ELR (cell line): ENCODE measurements around the gene APOL5.

Experiments
- DNase-seq: peaks from one replicate; pipeline ENCODE4 v3.0.0-alpha.2; 2015; ENCODE audit warnings: low read depth

APOL5 gene

DNA sequence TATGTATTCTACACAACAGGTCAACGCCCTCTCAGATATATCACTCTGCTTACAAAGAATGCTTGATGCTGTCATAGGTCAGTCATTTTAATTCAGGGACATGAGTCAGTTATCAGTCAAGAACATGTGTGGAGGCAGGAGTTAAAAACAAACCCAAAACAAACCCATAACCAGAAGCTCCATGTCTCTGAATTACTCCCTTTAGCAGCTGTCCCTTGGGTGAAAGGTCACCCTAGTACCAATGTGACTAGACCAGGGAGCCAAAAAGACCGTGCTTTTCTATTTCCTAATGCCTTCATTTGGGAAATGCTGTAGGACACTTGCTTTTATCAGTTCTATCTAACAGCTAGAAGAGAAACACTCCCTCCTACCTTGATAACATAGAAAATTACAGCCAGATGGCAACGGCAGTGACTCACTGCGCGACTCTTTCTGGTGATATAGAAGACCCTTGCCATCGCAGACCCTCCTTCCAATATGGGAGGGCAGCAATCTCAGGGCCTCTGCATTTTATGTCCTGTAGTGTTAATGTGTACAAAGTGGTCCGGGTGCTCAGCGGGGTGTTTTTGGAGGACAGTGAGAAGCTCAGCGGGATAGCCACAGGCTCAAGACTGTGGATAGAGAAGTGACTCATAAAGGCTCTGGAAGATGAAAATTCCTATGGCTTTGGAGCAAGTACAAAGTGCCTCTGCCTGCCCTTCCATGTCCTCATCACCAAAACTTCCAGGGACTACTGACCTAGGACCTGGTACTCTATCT lies 24.8 kb downstream of the APOL5 start:
- DNase-seq, result peak; percentile 88

DNA sequence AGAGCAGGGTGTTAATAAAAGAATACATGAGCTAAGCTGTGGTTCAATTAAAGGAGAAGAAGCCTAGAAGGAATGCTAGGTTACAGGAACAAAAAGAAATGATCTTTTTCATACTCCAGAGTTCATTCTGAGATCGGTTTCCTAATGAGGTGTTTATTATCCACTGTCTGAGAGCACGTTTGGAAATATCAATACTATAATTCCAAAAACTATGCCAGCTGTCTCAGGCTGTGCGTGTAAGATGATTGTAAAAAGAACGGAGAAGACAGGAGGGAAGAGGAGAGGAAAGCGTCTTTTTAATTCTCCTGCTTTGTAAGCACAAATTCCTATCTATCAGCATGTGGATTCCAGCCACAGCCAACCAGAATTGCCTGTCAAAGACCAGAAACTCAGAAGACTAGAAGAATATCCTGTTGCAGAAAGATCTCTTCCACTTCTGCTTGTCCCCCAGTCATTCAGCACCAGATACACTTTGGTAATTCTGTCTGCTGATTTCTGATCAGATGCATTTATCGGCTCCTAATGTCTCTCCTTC lies 25.7 kb downstream of the APOL5 start:
- DNase-seq, result peak; percentile 23

DNA sequence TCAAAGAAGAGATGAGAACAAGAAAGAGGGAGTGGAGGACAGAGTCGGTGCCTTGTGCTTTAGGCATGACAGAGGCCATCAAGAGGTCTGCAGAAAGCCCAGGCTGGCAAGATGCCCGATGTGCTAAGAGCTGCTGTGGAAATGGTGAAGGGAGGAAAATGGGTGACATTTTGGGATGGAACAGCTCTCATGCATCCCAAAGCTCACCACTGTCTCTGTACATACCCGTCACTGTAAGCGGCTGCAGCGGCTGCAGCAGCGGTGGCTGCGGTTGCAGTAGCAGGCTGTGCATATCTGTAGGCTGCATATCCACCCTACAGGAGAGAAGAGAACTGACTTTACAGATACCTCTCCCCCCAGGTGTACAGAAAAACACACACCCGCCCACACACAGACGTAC lies 28.6 kb downstream of the APOL5 start:
- no peak for DNase-seq

DNA sequence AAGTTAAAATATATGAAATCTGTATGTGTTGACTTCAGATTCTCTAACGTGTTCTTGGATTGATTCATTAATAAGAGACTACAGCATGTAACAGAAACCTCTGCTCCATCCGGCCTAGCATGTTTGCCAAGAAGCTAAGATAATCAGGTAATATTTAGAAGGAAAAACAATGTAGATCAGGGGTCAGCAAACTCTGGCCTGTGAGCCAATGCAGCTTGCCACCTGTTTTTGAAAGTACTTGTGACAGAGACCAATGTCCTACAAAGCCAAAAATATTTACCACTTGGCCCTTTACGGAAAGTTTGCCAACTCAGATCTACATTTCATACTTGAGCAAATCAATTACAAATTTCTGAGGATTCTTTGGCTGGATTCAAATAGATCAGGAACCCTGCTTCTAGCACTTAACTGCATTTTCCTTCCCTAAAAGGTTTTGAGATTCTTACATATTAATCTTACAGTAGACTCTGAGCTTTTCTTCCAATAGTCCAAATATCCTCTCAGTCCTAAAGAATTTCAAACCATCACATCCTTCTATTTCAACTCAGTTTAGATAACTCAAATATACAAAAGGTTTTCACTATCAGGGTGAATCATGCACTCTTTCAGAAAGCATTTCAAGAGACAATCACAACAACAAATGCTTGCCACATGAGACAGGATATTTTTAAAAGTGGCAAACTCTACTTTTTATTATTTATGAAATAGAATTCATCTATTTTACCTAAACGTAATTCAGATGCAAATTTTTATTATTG lies 29.5 kb downstream of the APOL5 start:
- DNase-seq, result peak; percentile 21

DNA sequence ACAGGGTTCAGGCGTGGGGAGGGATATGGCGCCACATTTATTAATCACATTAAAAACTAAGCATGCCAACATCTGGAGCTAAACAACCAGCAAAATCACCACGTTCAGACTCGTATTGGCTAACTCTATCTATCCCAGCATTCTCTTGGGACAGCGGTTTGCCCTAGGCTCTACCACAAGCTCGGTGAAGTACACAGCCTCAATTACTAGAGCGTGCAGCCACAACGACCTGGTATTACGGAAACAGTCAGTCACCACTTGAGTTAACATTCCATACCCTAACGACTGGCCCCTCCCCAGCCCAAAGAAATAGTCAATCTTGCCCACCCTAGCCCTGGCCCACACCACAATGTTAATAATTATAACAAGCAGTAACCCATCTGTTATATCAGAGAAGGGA lies 32.1 kb downstream of the APOL5 start:
- no peak for DNase-seq

DNA sequence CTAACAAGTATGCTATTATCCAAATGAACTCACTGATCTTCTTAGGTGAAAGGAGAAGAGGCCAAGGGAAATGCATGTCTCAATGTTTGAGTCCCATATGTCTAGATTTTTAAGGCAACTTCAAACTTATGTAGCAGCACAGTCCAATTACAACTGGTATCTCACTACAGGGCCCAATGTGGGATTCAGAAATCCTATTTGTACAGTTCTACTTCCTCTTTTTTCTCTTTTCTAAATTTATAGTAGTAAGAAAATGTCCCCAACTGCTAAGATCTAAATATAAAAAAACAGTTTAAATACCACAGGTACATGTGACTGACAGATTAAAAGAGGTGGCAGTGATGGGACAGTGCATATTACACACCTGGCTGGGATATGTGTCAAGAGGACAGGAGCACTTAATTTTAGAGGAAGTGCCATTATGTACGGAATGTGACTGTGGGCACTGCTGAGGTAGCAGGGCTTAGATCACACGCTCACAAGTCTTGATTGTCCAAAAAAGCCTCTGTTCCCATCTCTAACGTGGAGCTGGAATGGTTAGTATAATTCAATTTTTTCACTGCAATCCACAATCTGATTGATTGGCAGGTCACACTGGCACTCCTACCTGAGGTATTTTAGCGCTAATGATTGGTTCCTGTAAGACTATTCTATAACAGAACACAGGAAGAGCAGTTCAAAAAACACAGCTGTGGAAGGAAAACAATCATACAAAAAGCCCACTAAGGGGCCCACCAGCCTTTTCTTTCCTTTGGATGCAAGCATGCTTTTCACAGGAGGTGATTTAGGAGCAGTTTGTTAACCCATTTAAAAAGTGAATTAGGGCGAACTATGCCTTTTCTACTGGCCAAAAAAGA lies 34.6 kb downstream of the APOL5 start:
- DNase-seq, result no peak

DNA sequence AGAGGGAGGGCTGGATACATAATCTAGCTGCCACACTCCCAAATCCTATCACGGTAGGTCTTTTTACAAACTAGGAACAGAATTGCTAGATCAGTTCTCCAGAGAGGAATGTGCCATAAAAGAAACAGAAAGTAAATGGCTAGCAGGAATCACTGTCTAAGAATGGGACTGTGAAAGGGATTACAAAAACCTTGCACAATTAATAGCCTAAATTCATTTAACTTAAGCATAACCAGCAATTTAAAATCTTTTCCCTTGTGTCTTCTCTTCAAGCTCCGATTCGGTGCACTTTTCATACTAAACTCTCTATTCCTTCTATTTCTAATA lies 35.2 kb downstream of the APOL5 start:
- DNase-seq, result no peak

DNA sequence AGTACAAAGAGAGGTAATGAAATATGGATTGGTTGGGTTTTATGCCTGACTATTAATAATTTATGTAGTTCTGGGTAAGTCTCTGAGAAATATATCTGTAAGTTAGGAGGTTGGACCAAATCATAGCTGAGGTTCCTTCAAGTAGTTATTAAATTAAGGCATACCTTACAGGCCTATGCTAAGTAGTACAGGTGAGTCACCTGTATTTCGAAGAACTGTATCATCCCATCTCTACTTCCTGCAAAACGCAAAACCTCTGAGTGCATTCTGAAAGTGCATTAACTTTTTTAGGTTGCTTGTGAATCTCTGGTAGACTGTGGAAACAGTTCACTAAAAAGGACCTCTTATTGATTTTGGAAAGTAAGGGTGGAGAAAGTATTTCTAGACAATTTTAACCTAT lies 37.1 kb downstream of the APOL5 start:
- no peak for DNase-seq

DNA sequence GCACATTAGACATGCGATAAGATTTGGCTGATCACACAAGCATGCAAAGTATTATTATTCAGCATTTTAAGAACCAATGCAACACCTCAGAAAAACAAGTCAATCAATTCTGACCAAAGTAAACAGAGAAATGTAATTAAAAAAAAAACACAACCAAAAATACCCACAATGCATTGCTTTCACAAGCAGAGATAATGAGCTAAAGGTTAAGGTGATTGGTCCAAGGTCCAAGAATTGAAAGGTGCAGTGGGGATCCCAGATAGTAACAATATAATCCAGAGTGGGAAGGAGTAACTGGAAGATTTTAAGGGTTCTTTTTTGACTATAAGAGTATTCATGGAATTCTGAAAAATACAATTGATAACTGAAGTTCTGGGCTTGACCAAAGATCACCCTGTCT lies 39.0 kb downstream of the APOL5 start:
- DNase-seq, result no peak

DNA sequence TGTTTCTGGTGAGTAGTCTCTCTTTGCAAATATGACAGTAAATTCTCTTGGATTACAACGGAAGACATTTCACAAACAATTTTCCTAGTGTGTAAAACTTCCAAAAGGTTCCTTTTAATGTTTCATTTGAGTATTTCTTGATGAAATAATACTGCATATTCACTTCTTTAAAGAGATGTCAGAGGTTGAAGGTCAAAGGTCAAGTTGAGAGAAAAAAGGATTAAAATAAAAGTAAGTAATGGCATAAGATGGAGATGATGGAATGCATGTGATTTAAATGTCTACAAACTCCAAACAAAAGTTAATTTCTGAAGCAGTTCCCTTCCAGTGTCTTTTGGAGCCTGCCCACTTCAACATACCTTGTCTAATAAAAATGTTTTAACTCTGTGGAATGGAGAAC lies 40.7 kb downstream of the APOL5 start:
- no peak for DNase-seq

DNA sequence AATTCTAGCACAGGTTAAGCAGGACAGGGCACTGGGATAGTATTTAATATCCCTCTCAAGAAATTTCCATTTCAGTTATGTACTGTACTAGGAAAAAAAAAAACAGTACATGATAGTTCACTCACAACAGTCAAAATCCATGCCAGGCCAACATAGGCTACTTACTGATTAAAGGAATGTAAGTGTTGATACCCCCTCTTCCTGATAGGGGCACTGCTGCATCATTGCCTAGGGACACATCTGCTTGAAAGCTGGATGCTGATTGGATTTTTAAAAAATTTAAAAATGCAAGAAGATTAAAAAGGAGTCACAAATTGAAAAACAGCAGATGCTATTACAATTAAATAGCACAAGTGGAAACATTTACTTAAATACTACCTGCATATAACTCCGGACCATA lies 43.4 kb downstream of the APOL5 start:
- DNase-seq, result peak; percentile 37

DNA sequence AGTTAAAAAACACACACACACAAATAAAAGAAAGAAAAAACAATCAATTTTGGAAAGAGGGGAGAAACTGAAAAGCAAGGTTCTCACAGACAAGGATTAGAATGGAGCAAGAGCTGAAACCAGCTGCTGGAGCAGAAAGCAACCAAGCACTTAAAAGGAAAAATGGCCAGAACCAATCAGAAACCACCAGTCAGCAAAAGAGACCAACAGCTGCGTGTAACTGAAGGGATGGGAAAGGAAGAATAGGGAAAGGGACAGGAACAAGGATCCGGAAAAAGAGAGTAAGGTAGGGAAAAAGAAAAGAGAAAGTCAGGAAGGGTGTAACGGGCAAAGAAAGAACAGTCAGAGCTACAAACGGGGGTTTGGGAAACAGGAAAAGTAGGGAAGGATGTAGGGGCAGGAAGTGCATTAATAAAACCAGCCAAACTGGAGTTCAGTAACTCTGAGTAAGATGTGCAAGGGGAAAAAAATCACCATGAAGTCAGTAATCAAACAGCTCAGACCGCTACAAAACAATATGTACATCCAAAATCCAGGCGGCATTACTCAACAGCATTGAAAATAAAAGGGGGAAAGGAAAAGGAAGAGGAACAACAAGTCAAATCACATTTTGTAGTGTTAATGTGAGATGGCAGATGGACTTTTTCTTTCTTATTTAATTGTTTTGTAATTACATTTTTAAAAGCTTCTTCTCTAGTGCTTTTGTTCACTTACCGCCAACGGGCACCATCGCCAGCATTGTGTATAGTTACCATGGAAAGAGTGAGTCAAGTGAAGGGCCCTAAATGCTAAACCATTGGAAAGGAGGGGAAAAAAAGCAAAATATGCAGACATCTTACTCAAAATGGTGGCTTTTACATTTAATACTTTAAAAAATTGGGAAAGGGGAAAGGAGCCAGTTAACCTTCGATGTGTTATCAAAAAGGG lies 49.2 kb downstream of the APOL5 start:
- no peak for DNase-seq

DNA sequence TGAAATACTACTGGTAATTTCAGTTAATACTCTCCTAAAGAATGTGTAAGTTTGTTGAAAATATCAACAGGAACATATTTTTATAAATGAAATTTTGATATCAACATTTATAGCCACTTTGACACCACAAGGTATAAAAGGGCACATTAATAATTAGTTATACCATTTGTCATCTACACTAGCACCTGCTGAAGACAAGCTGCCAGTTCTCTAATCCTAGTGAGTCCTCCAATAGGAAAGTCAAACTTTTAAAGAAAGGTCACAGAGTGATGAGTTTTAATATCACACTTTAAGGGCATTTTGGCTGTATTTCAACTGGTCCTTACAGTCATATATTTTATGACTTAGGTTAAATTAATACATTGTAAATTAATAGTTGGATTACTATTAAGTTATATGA lies 52.3 kb downstream of the APOL5 start:
- no peak for DNase-seq

DNA sequence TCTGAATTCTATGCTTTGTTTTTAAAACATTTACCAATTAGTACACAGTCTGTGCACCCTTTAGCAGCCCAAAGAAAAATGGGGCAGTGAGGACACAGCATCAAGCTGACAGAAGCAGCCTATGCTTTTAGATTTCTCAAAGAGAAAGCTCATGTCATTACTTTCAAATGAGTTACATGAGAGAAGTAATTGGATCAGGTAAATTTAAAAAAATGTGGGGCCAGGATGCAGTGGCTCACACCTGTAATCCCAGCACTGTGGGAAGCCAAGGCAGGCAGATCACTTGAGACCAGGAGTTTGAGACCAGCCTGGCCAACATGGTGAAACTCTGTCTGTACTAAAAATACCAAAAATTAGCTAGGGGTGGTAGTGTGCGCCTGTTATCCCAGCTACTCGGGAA lies 57.7 kb downstream of the APOL5 start:
- DNase-seq, result no peak

DNA sequence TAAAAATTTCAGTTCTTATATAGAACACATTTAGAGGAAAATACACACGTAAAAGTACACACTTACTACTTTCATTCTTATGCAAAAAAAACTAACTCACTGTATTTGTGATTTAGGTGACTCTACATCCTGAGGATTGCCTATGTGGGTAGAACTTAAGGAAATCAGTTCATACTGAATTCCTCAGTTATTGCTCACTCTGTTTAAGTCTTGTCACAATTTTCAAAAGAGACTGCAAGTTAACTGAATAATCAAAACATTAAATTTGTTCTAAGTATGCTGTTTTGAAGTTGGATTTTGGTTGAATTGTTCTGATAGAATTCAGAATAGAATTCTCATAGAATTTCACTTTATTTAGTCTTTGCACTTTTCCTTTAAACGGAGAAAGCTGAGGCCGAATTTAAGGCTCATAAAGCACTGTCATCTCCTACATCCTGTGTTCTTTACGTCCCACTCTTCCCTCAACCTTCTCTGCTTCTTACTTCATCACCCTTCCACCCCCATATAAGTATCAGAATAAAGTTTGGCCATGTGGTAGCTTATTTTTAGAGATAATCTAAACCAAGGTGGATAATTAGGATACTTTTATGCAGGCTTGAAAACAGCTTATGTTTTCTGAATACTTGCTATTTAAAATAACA lies 59.8 kb downstream of the APOL5 start:
- peak; percentile 92 for DNase-seq
